ENCODE results near the gene ARF5.

Gene ARF5

DNA sequence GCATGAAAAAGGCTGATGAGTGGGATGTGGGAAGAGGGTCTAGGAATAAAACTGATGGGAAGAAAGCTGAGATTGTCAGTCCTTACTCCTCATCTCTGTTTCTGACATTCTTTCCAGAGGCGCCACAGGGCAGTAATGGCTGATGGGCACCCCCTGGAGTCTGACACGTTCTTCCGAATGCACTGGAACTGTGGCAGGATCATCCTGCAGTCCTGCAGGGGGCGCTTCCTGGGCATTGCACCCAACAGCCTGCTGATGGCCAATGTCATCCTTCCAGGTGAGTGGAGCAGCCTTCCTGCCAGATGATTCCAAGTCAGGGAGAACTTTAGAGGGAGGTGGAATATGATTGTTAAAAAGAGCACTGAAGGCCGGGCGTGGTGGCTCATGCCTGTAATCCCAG lies 10.1 kb downstream of the ARF5 start:
- Mint-ChIP-seq H3K27me3 (peaks cover 7% of the 10 kb centered on the region), H3K4me1 (no peaks in the 10 kb centered on the region), H3K27ac (no peak overlapping the region), H3K36me3 (peaks cover 2% of the 10 kb centered on the region), H3K9me3 (no peaks in the 10 kb centered on the region), H3K4me3 (no peak overlapping the region)
- ATAC-seq (ENCODE audit: low read depth) = no peak
- no peak for DNase-seq (ENCODE audit: low spot score in 2 of 2)

DNA sequence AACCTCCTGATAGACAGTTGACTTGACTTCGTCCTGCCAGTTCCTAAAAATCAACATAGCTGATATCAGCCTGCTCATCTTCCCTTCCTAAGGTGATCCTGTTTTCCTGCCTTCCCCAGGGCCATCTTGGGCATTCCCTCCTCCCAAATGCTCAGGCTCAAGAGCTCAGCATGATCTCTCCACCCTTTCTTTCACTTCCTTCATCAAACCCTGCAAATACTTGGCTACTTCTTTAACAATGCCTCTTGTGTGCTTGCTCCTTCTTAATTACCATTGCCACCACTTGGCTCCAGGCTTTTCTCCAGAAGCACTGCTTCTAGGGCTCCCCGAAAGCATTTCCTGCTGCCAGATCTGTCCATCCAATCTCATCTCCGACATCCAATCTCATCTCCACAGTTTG lies 12.7 kb downstream of the ARF5 start:
- H3K27me3 Mint-ChIP-seq = peaks cover 7% of the 10 kb centered on the region
- H3K9me3 Mint-ChIP-seq = no peaks in the 10 kb centered on the region
- H3K36me3 Mint-ChIP-seq = peaks cover 2% of the 10 kb centered on the region
- H3K4me3 Mint-ChIP-seq = no peak overlapping the region
- no peak for DNase-seq (ENCODE audit: low spot score in 2 of 2)
- no peak overlapping the region for H3K27ac Mint-ChIP-seq
- no peak for ATAC-seq (ENCODE audit: low read depth)
- no peaks in the 10 kb centered on the region for H3K4me1 Mint-ChIP-seq

DNA sequence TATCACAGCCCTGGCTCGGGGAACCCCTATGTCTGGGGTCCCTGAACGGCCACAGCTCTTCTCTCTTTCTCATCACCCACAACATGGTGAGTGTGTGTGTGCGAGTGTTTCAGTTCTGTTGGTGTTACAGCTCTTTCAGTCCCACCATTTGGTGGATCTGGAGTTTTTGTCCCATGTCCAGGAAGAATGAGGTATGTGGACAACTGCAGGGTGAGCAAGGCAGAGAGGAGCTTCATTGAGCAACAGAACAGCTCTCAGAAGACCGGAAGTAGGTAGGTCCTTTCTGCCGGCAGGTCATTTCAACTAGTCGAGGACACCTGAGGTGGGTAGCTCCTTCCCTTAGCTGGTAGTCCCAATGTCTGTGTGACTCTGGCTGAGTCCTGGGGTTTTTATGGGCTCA lies 20.2 kb downstream of the ARF5 start:
- ATAC-seq (ENCODE audit: low read depth) (no peak), DNase-seq (ENCODE audit: low spot score in 2 of 2) (no peak)
- no peak overlapping the region for H3K27ac Mint-ChIP-seq
- peaks cover 15% of the 10 kb centered on the region for H3K27me3 Mint-ChIP-seq
- H3K36me3 Mint-ChIP-seq = peaks cover 3% of the 10 kb centered on the region
- no peak overlapping the region for H3K4me3 Mint-ChIP-seq
- no peaks in the 10 kb centered on the region for H3K4me1 Mint-ChIP-seq
- peaks cover 8% of the 10 kb centered on the region for H3K9me3 Mint-ChIP-seq

DNA sequence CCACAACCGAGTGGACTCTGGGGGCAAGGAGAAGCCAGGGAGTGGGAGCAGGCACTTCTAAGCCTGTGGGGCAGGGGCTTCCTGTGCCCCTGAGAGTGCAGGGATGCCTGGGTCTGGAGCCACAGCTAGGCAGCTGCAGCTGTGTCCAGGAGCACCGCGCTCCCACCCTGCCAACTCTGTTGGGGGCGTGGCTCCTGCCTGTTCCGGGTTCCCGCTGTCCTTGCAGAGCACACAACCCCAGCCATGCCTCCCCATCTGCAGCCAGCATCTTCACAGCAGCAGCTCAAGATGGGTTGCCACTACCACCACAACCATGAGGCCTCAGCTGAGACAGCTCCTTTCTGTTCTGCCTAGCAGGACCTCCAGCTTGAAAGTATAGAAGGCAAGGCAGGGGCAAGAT lies 21.1 kb downstream of the ARF5 start:
- ATAC-seq (ENCODE audit: low read depth) = no peak
- no peaks in the 10 kb centered on the region for H3K4me1 Mint-ChIP-seq
- peaks cover 16% of the 10 kb centered on the region for H3K27me3 Mint-ChIP-seq
- DNase-seq (ENCODE audit: low spot score in 2 of 2) = no peak
- H3K36me3 Mint-ChIP-seq = peaks cover 3% of the 10 kb centered on the region
- H3K27ac Mint-ChIP-seq = no peak overlapping the region
- no peak overlapping the region for H3K4me3 Mint-ChIP-seq
- H3K9me3 Mint-ChIP-seq = peaks cover 8% of the 10 kb centered on the region

DNA sequence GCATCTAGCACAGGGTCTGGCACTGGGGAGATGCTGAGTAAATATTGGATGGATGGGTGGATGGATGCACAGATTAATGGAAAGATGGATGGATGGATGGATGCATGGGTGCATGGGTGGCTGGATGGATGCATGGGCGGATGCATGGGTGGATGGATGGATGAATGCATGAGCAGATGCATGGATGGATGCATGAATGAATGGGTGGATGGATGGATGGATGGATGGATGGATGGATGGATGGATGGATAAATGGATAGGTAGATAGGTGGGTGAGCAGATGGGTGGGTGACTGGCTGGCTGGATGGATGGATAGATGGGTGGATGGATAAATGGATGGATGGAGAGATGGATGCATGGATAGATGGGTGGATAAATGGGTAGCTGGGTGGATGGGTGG lies 24.1 kb downstream of the ARF5 start:
- peaks cover 17% of the 10 kb centered on the region for H3K27me3 Mint-ChIP-seq
- no peak overlapping the region for H3K27ac Mint-ChIP-seq
- H3K9me3 Mint-ChIP-seq = peaks cover 8% of the 10 kb centered on the region
- H3K36me3 Mint-ChIP-seq = peaks cover 3% of the 10 kb centered on the region
- DNase-seq (ENCODE audit: low spot score in 2 of 2) (no peak), ATAC-seq (ENCODE audit: low read depth) (no peak)
- no peaks in the 10 kb centered on the region for H3K4me1 Mint-ChIP-seq
- no peak overlapping the region for H3K4me3 Mint-ChIP-seq

DNA sequence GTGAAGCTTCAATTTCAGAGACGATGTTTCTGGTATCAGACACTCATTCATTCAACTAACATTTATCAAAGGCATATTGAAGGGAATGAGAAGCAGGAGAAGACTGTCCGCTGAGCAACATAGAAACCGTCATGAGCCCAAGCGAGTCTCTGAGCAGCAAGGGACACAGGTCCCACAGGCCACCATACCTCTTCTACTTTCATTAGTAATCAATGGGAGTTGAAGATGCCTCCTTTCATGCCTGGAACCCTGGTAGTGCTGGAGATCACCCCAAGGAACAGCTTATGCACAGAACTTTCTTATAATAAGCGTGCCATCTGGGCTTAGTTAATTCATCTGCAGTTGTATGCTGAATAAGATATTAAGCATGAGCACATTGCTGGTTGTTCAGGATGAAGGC lies 28.5 kb downstream of the ARF5 start:
- peaks cover 6% of the 10 kb centered on the region for H3K9me3 Mint-ChIP-seq
- H3K4me1 Mint-ChIP-seq = peaks cover 3% of the 10 kb centered on the region
- DNase-seq (ENCODE audit: low spot score in 2 of 2) = no peak

DNA sequence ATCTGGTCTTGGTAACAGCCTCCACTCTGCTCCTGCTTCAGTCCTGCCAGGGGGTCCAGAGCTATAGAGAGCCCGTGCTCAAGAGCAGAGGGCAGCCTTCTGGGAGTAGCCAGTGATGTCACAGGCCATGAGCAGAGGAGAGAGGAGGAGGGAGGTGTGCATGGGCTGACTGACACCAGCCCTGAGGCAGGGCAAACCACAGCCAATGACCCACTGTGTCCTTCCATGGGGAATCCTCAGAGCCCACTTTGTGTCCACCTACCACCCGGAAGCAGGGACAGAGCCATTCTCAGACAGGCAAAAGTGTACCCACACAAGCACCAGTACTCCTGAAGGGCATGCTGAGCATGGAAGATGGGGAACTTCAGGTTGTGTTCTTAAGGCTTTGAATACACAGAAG lies 29.8 kb downstream of the ARF5 start, which contains the start of gene PAX4:
Gene PAX4, minus strand, starts transcription at position 101 of the 400 bp plus-strand sequence. CDS start 2,214 bp downstream, outside the sequence.
- peaks cover 3% of the 10 kb centered on the region for H3K4me1 Mint-ChIP-seq
- no peaks in the 10 kb centered on the region for H3K36me3 Mint-ChIP-seq
- H3K27ac Mint-ChIP-seq = no peak within 1 kb of the TSS
- no peak for DNase-seq (ENCODE audit: low spot score in 2 of 2)
- no peaks in the 10 kb centered on the region for H3K9me3 Mint-ChIP-seq
- no peak for ATAC-seq (ENCODE audit: low read depth)
- H3K4me3 Mint-ChIP-seq = no peak within 1 kb of the TSS
- peaks cover 24% of the 10 kb centered on the region for H3K27me3 Mint-ChIP-seq

More for the DNA sequence above, 28.5 kb downstream of the ARF5 start:
- no peak for ATAC-seq (ENCODE audit: low read depth)
- peaks cover 2% of the 10 kb centered on the region for H3K36me3 Mint-ChIP-seq
- H3K27ac Mint-ChIP-seq = no peak overlapping the region
- H3K27me3 Mint-ChIP-seq = peaks cover 33% of the 10 kb centered on the region
- no peak overlapping the region for H3K4me3 Mint-ChIP-seq

DNA sequence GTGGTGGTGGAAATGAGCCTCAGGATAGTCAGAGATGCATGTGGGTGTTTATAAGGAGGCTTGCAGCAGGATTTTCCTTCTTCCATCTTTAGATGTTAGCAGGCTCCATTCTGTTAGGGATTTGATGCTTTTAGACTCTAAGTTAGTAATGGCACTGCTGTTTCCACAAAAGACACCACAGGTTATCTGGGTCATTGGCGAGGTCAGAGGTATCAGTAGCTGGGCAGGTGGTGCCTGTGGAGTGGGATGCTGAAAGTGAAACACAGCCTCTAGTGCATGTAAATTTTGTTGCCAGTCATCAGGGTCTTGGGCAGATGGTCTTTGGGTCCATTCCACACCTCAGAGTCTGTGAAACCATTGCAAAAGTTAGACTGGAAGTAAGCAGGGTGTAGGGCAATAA lies 30.6 kb downstream of the ARF5 start:
- Mint-ChIP-seq H3K36me3 (no peaks in the 10 kb centered on the region), H3K27me3 (peaks cover 22% of the 10 kb centered on the region), H3K27ac (no peak overlapping the region), H3K4me3 (no peak overlapping the region), H3K9me3 (no peaks in the 10 kb centered on the region), H3K4me1 (peaks cover 3% of the 10 kb centered on the region)
- DNase-seq (ENCODE audit: low spot score in 2 of 2) = no peak
- no peak for ATAC-seq (ENCODE audit: low read depth)

DNA sequence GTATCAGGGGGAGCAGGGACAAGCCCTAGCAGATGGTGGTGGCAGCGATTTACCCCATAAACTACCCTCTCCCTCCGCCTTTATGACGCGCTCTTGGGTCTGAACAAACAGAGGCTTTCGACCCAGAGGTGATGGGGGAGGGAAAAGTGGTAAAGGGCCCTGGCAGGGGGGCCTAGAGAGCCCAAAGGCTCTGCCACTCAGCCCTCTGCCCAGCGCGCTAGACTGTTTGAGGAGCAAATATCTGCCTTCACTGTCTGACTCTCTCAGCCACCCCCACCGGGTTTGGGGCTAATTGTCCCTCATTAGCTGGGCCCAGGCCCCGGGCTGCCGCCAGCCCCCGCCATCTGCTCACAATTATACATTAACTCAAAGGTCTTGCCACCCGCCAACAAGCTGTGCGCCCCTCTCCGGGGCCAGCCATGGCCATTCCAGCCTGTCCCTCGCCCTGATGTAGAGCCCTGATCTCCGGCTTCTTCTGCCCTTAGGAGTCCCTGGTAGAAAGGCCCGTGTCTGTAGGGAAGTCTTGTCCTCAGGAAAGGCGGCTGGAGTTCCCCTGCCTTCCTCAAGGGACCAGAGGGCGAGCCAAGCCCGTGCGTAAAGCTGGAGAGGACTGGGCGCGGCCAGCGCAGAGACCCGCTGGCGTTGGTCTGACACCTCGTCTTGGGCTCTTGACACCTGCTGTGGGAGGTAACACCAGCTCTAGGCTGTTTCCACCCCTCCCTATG lies 31.6 kb downstream of the ARF5 start:
- Mint-ChIP-seq H3K4me3 (no peak overlapping the region), H3K9me3 (no peaks in the 10 kb centered on the region), H3K27ac (no peak overlapping the region), H3K4me1 (peaks cover 3% of the 10 kb centered on the region), H3K27me3 (peaks cover 23% of the 10 kb centered on the region), H3K36me3 (no peaks in the 10 kb centered on the region)
- no peak for ATAC-seq (ENCODE audit: low read depth)
- no peak for DNase-seq (ENCODE audit: low spot score in 2 of 2)

DNA sequence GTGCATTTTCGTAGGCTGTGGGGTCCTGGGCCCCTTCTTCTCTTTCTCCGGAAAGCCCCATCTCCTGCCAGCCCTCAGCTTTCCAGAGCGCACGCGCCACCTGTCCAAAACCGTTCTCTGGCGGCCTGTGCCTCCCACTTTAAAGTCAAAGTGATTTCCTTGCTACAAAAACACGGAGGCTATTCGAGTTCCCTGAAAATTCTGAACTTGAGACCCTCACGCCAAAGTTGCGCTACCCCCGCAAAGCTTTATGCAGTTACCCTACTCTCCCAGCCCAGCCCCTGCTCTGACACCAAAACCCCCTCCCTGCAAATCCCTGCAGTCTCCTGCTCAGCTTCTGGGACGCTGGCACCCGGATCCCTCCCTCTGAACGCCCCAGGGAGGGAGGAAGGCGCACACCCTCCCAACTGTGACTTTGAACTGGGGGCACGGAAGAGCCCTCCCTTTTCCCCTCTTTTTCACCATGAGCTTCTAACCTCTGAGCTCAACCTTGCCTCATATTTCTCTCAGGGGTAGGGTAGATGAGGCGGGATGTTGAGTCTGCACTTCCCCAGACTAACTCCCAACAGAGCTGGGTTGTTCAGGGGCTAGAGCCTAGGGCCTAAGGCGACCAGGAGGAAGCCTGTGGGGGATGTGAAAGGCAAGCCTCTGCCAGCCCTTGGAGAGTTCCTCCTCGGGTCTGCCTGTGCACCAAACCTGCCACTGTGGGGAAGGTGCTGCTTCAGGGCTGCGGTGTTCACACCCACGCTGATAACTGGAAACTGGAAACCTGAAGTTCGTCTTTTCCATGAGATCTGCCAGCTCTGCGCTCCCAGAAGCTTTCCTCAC lies 32.4 kb downstream of the ARF5 start:
- no peak for ATAC-seq (ENCODE audit: low read depth)
- DNase-seq (ENCODE audit: low spot score in 2 of 2) = no peak
- H3K27ac Mint-ChIP-seq = no peak overlapping the region
- no peaks in the 10 kb centered on the region for H3K36me3 Mint-ChIP-seq
- H3K27me3 Mint-ChIP-seq = peaks cover 23% of the 10 kb centered on the region
- H3K4me1 Mint-ChIP-seq = peaks cover 3% of the 10 kb centered on the region
- H3K4me3 Mint-ChIP-seq = no peak overlapping the region
- peaks cover 1% of the 10 kb centered on the region for H3K9me3 Mint-ChIP-seq

DNA sequence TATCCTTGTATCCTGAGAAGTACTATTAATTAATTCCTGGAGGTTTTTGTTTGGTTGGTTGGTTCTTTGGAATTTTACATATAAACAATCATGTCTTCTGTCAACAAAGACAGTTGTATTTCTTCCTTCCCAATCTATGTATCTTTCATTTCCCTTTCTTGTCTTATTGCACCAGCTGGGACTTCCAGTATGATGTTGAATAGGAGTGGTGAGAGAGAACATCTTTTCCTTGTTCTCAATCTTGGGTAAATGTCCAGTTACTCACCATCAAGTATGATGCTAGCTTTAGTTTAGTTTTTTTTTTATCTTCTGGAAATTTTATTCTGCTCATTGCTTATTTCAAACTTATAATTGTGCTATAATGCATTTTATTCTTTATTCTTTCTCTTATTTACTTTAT lies 37.1 kb downstream of the ARF5 start:
- Mint-ChIP-seq H3K36me3 (no peaks in the 10 kb centered on the region), H3K4me3 (no peak overlapping the region), H3K27ac (no peak overlapping the region), H3K9me3 (peaks cover 1% of the 10 kb centered on the region), H3K4me1 (peaks cover 2% of the 10 kb centered on the region), H3K27me3 (peaks cover 13% of the 10 kb centered on the region)
- DNase-seq (ENCODE audit: low spot score in 2 of 2) (no peak), ATAC-seq (ENCODE audit: low read depth) (no peak)

DNA sequence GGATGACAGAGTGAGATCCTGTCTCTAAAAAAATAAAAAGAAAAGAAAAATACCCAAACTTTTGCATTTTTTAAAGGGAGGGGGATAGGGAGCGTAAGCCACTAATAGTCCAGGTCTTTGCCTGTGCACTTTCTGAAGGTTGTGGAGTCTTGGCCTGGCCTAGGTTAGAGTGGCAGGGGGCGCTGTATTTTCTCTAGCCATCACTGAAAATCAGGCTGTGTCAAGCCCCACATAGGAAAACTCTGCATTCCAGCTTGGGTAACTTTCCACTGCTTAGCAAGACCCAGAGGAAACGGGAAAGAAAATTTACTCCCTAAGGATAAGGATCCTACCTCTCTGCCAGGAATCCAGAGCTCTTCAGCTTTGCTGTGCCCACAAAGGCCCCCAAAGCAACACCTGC lies 40.2 kb downstream of the ARF5 start:
- Mint-ChIP-seq H3K36me3 (no peaks in the 10 kb centered on the region), H3K4me3 (no peak overlapping the region)

DNA sequence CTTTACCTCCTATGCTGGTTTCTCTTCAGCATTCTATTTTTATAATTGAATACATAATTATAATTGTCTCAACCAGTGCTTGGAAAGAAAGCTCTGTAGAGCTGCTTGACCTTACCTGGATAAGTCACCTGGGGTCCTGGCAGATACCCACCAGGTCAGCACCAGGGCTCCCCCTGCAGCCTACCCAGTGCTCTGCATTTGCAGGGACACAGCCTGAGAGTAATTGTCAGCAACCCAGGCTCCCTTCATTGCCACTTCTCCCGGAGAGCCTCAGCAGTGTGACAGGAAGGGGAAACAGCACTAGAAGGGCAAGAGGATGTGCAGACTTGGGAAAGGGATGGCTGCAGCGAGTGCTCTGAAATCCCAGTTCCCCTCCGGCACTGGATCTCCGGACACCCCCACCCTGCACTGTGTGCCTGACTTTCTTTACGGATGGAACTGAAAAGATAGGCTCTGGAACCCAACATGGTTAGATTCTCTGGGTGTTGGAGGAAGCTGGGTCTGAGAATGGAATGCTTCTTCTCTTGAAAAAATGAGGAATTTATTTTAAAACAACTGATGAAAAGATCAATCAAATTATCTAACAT lies 41.1 kb downstream of the ARF5 start:
- ATAC-seq (ENCODE audit: low read depth) = peak; percentile 62
- no peaks in the 10 kb centered on the region for H3K36me3 Mint-ChIP-seq

More for the DNA sequence above, 40.2 kb downstream of the ARF5 start:
- DNase-seq (ENCODE audit: low spot score in 2 of 2) (no peak), ATAC-seq (ENCODE audit: low read depth) (no peak)
- peaks cover 24% of the 10 kb centered on the region for H3K27me3 Mint-ChIP-seq
- H3K27ac Mint-ChIP-seq = no peak overlapping the region
- peaks cover 2% of the 10 kb centered on the region for H3K4me1 Mint-ChIP-seq
- peaks cover 1% of the 10 kb centered on the region for H3K9me3 Mint-ChIP-seq

DNA sequence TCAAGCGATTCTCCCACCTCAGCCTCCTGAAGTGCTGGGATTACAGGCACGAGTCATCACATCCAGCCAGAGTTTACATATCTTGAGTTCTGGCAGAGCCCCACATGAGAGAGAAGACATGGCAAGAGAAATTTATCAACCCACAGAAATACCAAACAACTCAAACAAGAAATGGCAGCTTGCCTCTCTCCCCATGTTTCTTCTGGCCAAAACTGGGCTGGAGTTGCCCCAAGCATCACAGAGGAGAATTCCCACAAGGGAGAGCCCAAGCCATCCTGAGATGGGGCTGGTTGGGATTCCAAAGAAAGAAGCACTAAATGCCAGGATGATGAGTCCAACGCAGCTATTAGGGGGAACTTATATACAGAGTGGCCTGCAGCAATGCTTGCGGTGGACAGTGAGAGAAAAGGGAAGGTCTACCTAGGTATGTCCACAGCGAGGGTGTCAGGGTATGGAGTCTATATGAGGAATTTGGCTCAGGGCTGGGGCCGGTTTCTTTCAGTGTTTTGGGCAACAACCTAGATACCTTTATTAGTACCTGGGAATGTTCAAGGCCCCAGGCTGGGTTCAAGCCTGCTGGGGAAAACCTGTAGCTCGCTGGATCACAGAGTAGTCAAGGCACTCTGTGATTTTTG lies 44.2 kb downstream of the ARF5 start:
- DNase-seq (ENCODE audit: low spot score in 2 of 2) (no peak), ATAC-seq (ENCODE audit: low read depth) (no peak)
- peaks cover 2% of the 10 kb centered on the region for H3K9me3 Mint-ChIP-seq
- peaks cover 2% of the 10 kb centered on the region for H3K4me1 Mint-ChIP-seq
- no peaks in the 10 kb centered on the region for H3K36me3 Mint-ChIP-seq
- H3K27ac Mint-ChIP-seq = no peak overlapping the region
- no peak overlapping the region for H3K4me3 Mint-ChIP-seq
- peaks cover 32% of the 10 kb centered on the region for H3K27me3 Mint-ChIP-seq

More for the DNA sequence above, 41.1 kb downstream of the ARF5 start:
- DNase-seq (ENCODE audit: low spot score in 2 of 2) = no peak
- Mint-ChIP-seq H3K4me3 (no peak overlapping the region), H3K9me3 (peaks cover 3% of the 10 kb centered on the region), H3K27me3 (peaks cover 29% of the 10 kb centered on the region), H3K27ac (no peak overlapping the region), H3K4me1 (peaks cover 2% of the 10 kb centered on the region)
